ENCODE results near the gene MEF2B.
"Not testable (repeated sequence)": the region's sequence is repeated elsewhere in the genome, so short reads cannot be mapped to it uniquely, and the experiment has no call there.

Gene MEF2B

GRCh38 chr19:19192910-19193423 is 22.9 kb upstream of the MEF2B start:
- DNase-seq = no peak

- DNase-seq = peak; percentile 99
Observed at GRCh38 chr19:19192078-19192882, 22.2 kb upstream of the MEF2B start, which contains the start of the genes BORCS8 and RFXANK. Gene BORCS8, minus strand, starts transcription at chr19:19192152. Its CDS starts 35 bp downstream, at chr19:19192117. Gene RFXANK, plus strand, starts transcription at chr19:19192258. Its CDS starts 1,689 bp downstream, at chr19:19193947.

GRCh38 chr19:19191768-19192077 is 21.7 kb upstream of the MEF2B start:
- DNase-seq = no peak

GRCh38 chr19:19186742-19187141 is 16.7 kb upstream of the MEF2B start:
- no peak for DNase-seq

GRCh38 chr19:19185853-19186740 is 16.0 kb upstream of the MEF2B start:
- no peak for DNase-seq

- DNase-seq = no peak
Observed at GRCh38 chr19:19181488-19181998, 11.5 kb upstream of the MEF2B start.

GRCh38 chr19:19179548-19180441 is 9.7 kb upstream of the MEF2B start:
- DNase-seq = no peak

- no peak for DNase-seq
Observed at GRCh38 chr19:19176950-19177349, 6.9 kb upstream of the MEF2B start.

- DNase-seq = not testable (repeated sequence)
Observed at GRCh38 chr19:19173243-19173642, 3.2 kb upstream of the MEF2B start.

GRCh38 chr19:19171821-19172532 is 1.9 kb upstream of the MEF2B start:
- no peak for DNase-seq

- DNase-seq = no peak
Observed at GRCh38 chr19:19170873-19171672, 1.0 kb upstream of the MEF2B start.

- no peak for DNase-seq
Observed at GRCh38 chr19:19169236-19170052, 619 bp downstream of the MEF2B start.

- no peak for DNase-seq
Observed at GRCh38 chr19:19167612-19168011, 2.5 kb downstream of the MEF2B start.

GRCh38 chr19:19165396-19165795 is 4.7 kb downstream of the MEF2B start:
- no peak for DNase-seq

- DNase-seq = no peak
Observed at GRCh38 chr19:19162495-19162894, 7.6 kb downstream of the MEF2B start.

GRCh38 chr19:19160461-19161035 is 9.5 kb downstream of the MEF2B start:
- no peak for DNase-seq

GRCh38 chr19:19159534-19159933 is 10.5 kb downstream of the MEF2B start:
- DNase-seq = no peak

- no peak for DNase-seq
Observed at GRCh38 chr19:19157808-19158207, 12.3 kb downstream of the MEF2B start.

GRCh38 chr19:19155495-19156219 is 14.4 kb downstream of the MEF2B start:
- no peak for DNase-seq
